HCT116 (cell line): ENCODE data around the gene USP21. TPM values are rescaled to one million over a fixed set of nuclear protein-coding genes. Genes with fewer than 3 reads are reported as not detected.
A peak's percentile ranks its signal among the peaks of the same experiment; 100 is the strongest.

Experiments
- ATAC-seq: fragments of 200-7000 bp; cut with Tn5 transposase; 2 replicates; pipeline ENCODE4 v1.9.1; 2020; ENCODE audit warnings: mild to moderate bottlenecking, moderate library complexity
- BruUV-seq: library from RNA; stranded (reverse); fragments of 400-500 nt; replicated peaks from 2 replicates; lab custom pipeline; 2021; lab: Mats Ljungman, UMichigan
- CTCF ChIA-PET: fragments of 300-600 bp; sonication (Branson Sonifier 250); formaldehyde crosslinking; loops from one replicate; lab custom pipeline; 2021; ENCODE audit warnings: antibody characterized with exemption; lab: Charles Lee
- POLR2A ChIA-PET: fragments of 300-600, 350-600 bp; sonication (Branson Sonifier 250); formaldehyde crosslinking; loops from one replicate; lab custom pipeline; 2021; ENCODE audit warnings: antibody characterized with exemption; lab: Charles Lee
- RAD21 ChIA-PET, 2 experiments: fragments of 300-600 bp; sonication (Branson Sonifier 250); formaldehyde crosslinking; loops; one replicate each; lab custom pipeline; 2023; ENCODE audit warnings: low total read pairs in 2 of 2; ENCODE audit not compliant: uncharacterized antibody in 2 of 2, unreplicated experiment in 2 of 2, low non-redundant PET in 1 of 2; lab: Charles Lee
- DNase-seq: peaks from one replicate; pipeline ENCODE4 v3.0.0-alpha.2; 2010; ENCODE audit warnings: low read depth, low spot score
- H2AFZ ChIP-seq: fragments of 200-600 bp; shearing (Covaris generic), sonication (generic); 2 replicates; pipeline ENCODE4 v1.6.1; 2017; ENCODE audit warnings: low read depth, mixed run types, mixed read lengths, antibody characterized with exemption, low read length; ENCODE audit not compliant: poor library complexity, severe bottlenecking
- H3K27ac ChIP-seq: 2 replicates; pipeline ENCODE4 v1.5.1; 2012; ENCODE audit warnings: low read depth, low read length
- H3K27me3 ChIP-seq: fragments of 200-600 bp; sonication (generic); 2 replicates; pipeline ENCODE4 v1.6.1; 2016; ENCODE audit warnings: mixed run types, low read length, mixed read lengths; ENCODE audit not compliant: insufficient read depth
- H3K36me3 ChIP-seq, 2 experiments: fragments of 200-500 bp in 1 of 2; fragments of 200-600 bp in 1 of 2; sonication (Bioruptor generic) in 1 of 2; sonication (generic) in 1 of 2; 2 replicates each; pipeline versions ENCODE4 v1.5.1 to v1.6.1; 2014 to 2016; ENCODE audit warnings: low read length in 2 of 2, inconsistent platforms in 1 of 2, mixed read lengths in 1 of 2, mixed run types in 1 of 2; ENCODE audit not compliant: insufficient read depth in 2 of 2, control insufficient read depth in 1 of 2
- H3K4me1 ChIP-seq, 2 experiments: fragments of 200-600 bp in 1 of 2; sonication (generic) in 1 of 2; 2 replicates each; pipeline versions ENCODE4 v1.5.1 to v1.6.1; 2012 to 2017; ENCODE audit warnings: low read length in 2 of 2, inconsistent platforms in 1 of 2, mild to moderate bottlenecking in 1 of 2, mixed read lengths in 1 of 2, mixed run types in 1 of 2, moderate library complexity in 1 of 2; ENCODE audit not compliant: insufficient read depth in 2 of 2, control insufficient read depth in 1 of 2
- H3K4me2 ChIP-seq: fragments of 200-600 bp; sonication (generic); 2 replicates; pipeline ENCODE4 v1.6.1; 2017; ENCODE audit warnings: mixed run types, low read length, mixed read lengths
- H3K4me3 ChIP-seq, 2 experiments: fragments of 200-600 bp in 1 of 2; sonication (generic) in 1 of 2; replicated peaks in 1 of 2; 2 replicates each; pipeline ENCODE4 v1.5.1; 2011 to 2016; ENCODE audit warnings: low read length in 2 of 2, control low read depth in 1 of 2, low read depth in 1 of 2, mild to moderate bottlenecking in 1 of 2, mixed read lengths in 1 of 2, mixed run types in 1 of 2
- H3K79me2 ChIP-seq: fragments of 200-600 bp; sonication (generic); 2 replicates; pipeline ENCODE4 v1.6.1; 2017; ENCODE audit warnings: mild to moderate bottlenecking, mixed run types, low read length, moderate library complexity, mixed read lengths; ENCODE audit not compliant: insufficient read depth
- H3K9ac ChIP-seq: fragments of 200-600 bp; sonication (generic); 2 replicates; pipeline ENCODE4 v1.6.1; 2016; ENCODE audit warnings: low read length, mixed read lengths
- H3K9me2 ChIP-seq: fragments of 200-600 bp; sonication (generic), shearing (Covaris generic); 2 replicates; pipeline ENCODE4 v1.6.1; 2017; ENCODE audit warnings: mixed run types, mild to moderate bottlenecking, moderate library complexity; ENCODE audit not compliant: insufficient read depth
- H3K9me3 ChIP-seq, 2 experiments: fragments of 200-500 bp in 1 of 2; fragments of 200-600 bp in 1 of 2; sonication (Bioruptor generic) in 1 of 2; sonication (generic) in 1 of 2; 2 replicates each; pipeline ENCODE4 v1.6.1; 2014 to 2017; ENCODE audit warnings: low read length in 2 of 2, mixed read lengths in 2 of 2, inconsistent platforms in 1 of 2, low read depth in 1 of 2, mild to moderate bottlenecking in 1 of 2, mixed run types in 1 of 2, moderate library complexity in 1 of 2; ENCODE audit not compliant: control insufficient read depth in 1 of 2, insufficient read depth in 1 of 2
- H4K20me1 ChIP-seq: fragments of 200-600 bp; sonication (generic), shearing (Covaris generic); 2 replicates; pipeline ENCODE4 v1.6.1; 2017; ENCODE audit warnings: mixed run types, mild to moderate bottlenecking, moderate library complexity; ENCODE audit not compliant: insufficient read depth
- CBX3 ChIP-seq: IDR thresholded peaks from 2 replicates; pipeline ENCODE4 v1.6.1; 2012; ENCODE audit warnings: low read depth
- EGR1 ChIP-seq: IDR thresholded peaks from 2 replicates; pipeline ENCODE4 v1.6.1; 2012; ENCODE audit warnings: low read depth
- EZH2 ChIP-seq: fragments of 200-600 bp; sonication (generic); IDR thresholded peaks from 2 replicates; pipeline ENCODE4 v1.6.1; 2017; ENCODE audit warnings: antibody characterized with exemption, mixed run types
- EZH2phosphoT487 ChIP-seq: fragments of 200-600 bp; IDR thresholded peaks from 2 replicates; pipeline ENCODE4 v1.6.1; 2018; ENCODE audit warnings: antibody characterized with exemption, borderline replicate concordance
- FOSL1 ChIP-seq: IDR thresholded peaks from 2 replicates; pipeline ENCODE4 v1.6.1; 2012; ENCODE audit warnings: low read depth
- POLR2A ChIP-seq: IDR thresholded peaks from 2 replicates; pipeline ENCODE4 v1.7.0; 2011; ENCODE audit warnings: borderline replicate concordance; ENCODE audit not compliant: insufficient read depth, insufficient read length; ENCODE audit errors: extremely low read depth
- POLR2AphosphoS5 ChIP-seq: IDR thresholded peaks from 2 replicates; pipeline ENCODE4 v1.6.1; 2011; ENCODE audit warnings: mild to moderate bottlenecking, low read depth, low read length, moderate library complexity
- SIN3A ChIP-seq: IDR thresholded peaks from 2 replicates; pipeline ENCODE4 v1.6.1; 2012; ENCODE audit warnings: low read depth
- SP1 ChIP-seq: IDR thresholded peaks from 2 replicates; pipeline ENCODE4 v1.6.1; 2012; ENCODE audit warnings: low read depth
- TCF7L2 ChIP-seq: IDR thresholded peaks from 2 replicates; pipeline ENCODE4 v1.7.0; 2011; ENCODE audit warnings: borderline replicate concordance, inconsistent platforms; ENCODE audit not compliant: insufficient read depth, insufficient read length; ENCODE audit errors: extremely low read depth
- YY1 ChIP-seq: IDR thresholded peaks from 2 replicates; pipeline ENCODE4 v1.6.1; 2011; ENCODE audit warnings: low read length, low read depth, moderate library complexity, mild to moderate bottlenecking; ENCODE audit not compliant: insufficient replicate concordance; ENCODE audit errors: extremely low read depth
- ZNF274 ChIP-seq: fragments of 200-500 bp; sonication (Bioruptor generic); IDR thresholded peaks from 2 replicates; pipeline ENCODE4 v1.6.1; 2014; ENCODE audit warnings: mild to moderate bottlenecking, low read depth, low read length, inconsistent platforms
- intact Hi-C: fragments of 100-400 bp; cut with micrococcal nuclease; formaldehyde crosslinking; loops from 2 replicates; pipeline ENCODE4 v1.10.0; 2022
- total RNA-seq: library from RNA; stranded (reverse); gene quantifications from one replicate; pipeline ENCODE4 v1.2.1, GENCODE V29; 2021; ENCODE audit not compliant: unreplicated experiment
- TF ChIP-seq, protein P1 (sequence below): IDR thresholded peaks from 2 replicates; pipeline ENCODE4 v1.6.1; 2012
- TF ChIP-seq, protein P2 (sequence below), 3 experiments: fragments of 200-600 bp in 1 of 3; sonication (generic) in 1 of 3; IDR thresholded peaks in 2 of 3; conservative IDR thresholded peaks in 1 of 3; 2 replicates each; pipeline ENCODE4 v1.5.1; 2012 to 2017; ENCODE audit warnings: low read depth in 2 of 3, low read length in 2 of 3, antibody characterized with exemption in 1 of 3, borderline replicate concordance in 1 of 3, control low read depth in 1 of 3, mild to moderate bottlenecking in 1 of 3, mixed read lengths in 1 of 3, mixed run types in 1 of 3, moderate library complexity in 1 of 3; ENCODE audit not compliant: insufficient read depth in 1 of 3
- TF ChIP-seq, protein P3 (sequence below): IDR thresholded peaks from 2 replicates; pipeline ENCODE4 v1.6.1; 2011; ENCODE audit warnings: mild to moderate bottlenecking, low read length, moderate library complexity; ENCODE audit not compliant: insufficient replicate concordance; ENCODE audit errors: extremely low read depth
- TF ChIP-seq, protein P4 (sequence below): IDR thresholded peaks from 2 replicates; pipeline ENCODE4 v1.6.1; 2012

USP21 gene
- total RNA-seq, 1 experiment from 2014 or later, result 22.1 TPM

DNA sequence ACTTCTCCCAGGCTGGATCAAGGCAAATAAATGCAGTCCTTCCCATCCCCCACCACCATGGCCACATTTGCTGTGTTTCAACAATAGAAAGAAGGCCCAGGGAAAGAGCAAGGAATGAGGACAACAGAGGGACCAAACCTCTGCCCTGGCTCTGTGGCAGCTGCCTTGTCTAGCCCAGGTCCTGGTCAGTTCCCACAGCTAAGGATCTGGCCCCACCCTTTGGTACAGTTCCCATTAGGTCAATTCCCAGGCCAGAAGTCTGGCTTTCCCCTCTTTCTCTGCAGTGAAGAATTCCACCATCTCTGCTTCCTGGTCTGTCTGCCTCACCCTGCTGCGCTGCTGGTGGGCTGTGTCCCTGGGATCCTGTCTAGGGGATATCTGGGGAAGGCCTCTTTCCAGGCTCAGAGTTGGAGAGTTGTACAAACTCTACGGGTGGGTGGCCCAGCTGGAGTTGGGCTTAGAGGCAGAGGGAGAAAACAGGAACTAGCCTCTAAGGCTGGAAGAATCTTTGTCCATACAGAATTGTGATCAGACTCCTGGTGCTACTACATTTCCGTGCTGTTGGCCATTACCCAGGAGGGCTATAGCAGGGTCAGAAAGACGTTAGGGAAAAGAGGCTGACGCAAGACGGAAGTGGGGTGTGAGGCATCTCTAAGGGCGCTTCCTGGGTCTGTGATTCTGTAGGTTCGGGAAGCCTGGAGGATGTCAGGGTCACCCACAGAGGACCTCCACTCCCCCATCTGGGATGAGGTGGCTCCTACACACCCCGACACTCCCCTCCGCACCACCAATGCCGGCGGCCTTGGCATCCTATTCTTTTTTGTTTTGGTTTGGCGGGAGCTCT is 41.9 kb downstream of the USP21 start:
- ChIA-PET RAD21 (no interaction called here), CTCF (interaction anchor here (1.1 to 1.8 kb wide), 5 partner anchors 9 to 181 kb away, joined by 4 to 7 read pairs (median 5); partner anchors contain the start of genes APOA2, PPOX and TOMM40L), POLR2A (interaction anchor here (0.9 to 3.0 kb wide), 6 partner anchors 7 to 86 kb away, joined by 3 to 12 read pairs (median 4); partner anchors contain the start of genes B4GALT3 and PPOX)
- Histone ChIP-seq H3K27me3 (no peaks in the 10 kb centered on the region), H3K9me2 (no peaks in the 10 kb centered on the region), H3K27ac (peak overlapping the region; percentile 52), H3K9ac (peak overlapping the region; percentile 98), H3K36me3 (peaks cover 11 to 17% of the 10 kb centered on the region in 2 experiments; a peak in 2 of 4 replicates), H3K4me3 (peak overlapping the region; percentile 94 to 98), H4K20me1 (no peaks in the 10 kb centered on the region), H2AFZ (no peak overlapping the region), H3K4me2 (peak overlapping the region; percentile 89), H3K4me1 (peaks cover 8 to 38% of the 10 kb centered on the region in 2 experiments; a peak in 3 of 4 replicates), H3K79me2 (peaks cover 29% of the 10 kb centered on the region), H3K9me3 (no peaks in the 10 kb centered on the region)
- BruUV-seq, result no TSS peak
- intact Hi-C loops, result no loop called here
- no peak for ATAC-seq
- no peak for DNase-seq
- TF ChIP-seq EZH2, result no peak
- TF ChIP-seq POLR2A, result no peak
- TF ChIP-seq, protein P1, sequence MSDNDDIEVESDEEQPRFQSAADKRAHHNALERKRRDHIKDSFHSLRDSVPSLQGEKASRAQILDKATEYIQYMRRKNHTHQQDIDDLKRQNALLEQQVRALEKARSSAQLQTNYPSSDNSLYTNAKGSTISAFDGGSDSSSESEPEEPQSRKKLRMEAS, result no peak
- no peak for TF ChIP-seq EGR1
- TF ChIP-seq CBX3, result no peak
- TF ChIP-seq TCF7L2, result no peak
- TF ChIP-seq SIN3A, result no peak
- TF ChIP-seq SP1, result no peak
- TF ChIP-seq FOSL1, result no peak
- TF ChIP-seq POLR2AphosphoS5, result no peak
- TF ChIP-seq ZNF274, result no peak
- TF ChIP-seq, protein P2, sequence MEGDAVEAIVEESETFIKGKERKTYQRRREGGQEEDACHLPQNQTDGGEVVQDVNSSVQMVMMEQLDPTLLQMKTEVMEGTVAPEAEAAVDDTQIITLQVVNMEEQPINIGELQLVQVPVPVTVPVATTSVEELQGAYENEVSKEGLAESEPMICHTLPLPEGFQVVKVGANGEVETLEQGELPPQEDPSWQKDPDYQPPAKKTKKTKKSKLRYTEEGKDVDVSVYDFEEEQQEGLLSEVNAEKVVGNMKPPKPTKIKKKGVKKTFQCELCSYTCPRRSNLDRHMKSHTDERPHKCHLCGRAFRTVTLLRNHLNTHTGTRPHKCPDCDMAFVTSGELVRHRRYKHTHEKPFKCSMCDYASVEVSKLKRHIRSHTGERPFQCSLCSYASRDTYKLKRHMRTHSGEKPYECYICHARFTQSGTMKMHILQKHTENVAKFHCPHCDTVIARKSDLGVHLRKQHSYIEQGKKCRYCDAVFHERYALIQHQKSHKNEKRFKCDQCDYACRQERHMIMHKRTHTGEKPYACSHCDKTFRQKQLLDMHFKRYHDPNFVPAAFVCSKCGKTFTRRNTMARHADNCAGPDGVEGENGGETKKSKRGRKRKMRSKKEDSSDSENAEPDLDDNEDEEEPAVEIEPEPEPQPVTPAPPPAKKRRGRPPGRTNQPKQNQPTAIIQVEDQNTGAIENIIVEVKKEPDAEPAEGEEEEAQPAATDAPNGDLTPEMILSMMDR (IDR thresholded peaks at IDR 0.05 in 2 of 3, conservative IDR thresholded peaks at IDR 0.05 in 1 of 3; ENCODE audit: borderline replicate concordance in 1 of 3, insufficient read depth in 1 of 3, low read depth in 2 of 3, low read length in 2 of 3), result no peak
- TF ChIP-seq YY1, result no peak
- TF ChIP-seq, protein P3, sequence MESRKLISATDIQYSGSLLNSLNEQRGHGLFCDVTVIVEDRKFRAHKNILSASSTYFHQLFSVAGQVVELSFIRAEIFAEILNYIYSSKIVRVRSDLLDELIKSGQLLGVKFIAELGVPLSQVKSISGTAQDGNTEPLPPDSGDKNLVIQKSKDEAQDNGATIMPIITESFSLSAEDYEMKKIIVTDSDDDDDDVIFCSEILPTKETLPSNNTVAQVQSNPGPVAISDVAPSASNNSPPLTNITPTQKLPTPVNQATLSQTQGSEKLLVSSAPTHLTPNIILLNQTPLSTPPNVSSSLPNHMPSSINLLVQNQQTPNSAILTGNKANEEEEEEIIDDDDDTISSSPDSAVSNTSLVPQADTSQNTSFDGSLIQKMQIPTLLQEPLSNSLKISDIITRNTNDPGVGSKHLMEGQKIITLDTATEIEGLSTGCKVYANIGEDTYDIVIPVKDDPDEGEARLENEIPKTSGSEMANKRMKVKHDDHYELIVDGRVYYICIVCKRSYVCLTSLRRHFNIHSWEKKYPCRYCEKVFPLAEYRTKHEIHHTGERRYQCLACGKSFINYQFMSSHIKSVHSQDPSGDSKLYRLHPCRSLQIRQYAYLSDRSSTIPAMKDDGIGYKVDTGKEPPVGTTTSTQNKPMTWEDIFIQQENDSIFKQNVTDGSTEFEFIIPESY, result no peak
- TF ChIP-seq, protein P4, sequence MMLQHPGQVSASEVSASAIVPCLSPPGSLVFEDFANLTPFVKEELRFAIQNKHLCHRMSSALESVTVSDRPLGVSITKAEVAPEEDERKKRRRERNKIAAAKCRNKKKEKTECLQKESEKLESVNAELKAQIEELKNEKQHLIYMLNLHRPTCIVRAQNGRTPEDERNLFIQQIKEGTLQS, result no peak
- TF ChIP-seq EZH2phosphoT487, result no peak
